MCF 10A (cell line): ENCODE measurements around the gene ACIN1. TPM values are rescaled to one million over a fixed set of nuclear protein-coding genes. Genes with fewer than 3 reads are reported as not detected.
A peak's percentile ranks its signal among the peaks of the same experiment; 100 is the strongest.

Experiments used
- BruUV-seq: library from RNA; stranded (reverse); fragments of 400-500 nt; replicated peaks from 2 replicates; lab custom pipeline; 2021; lab: Mats Ljungman, UMichigan
- CTCF ChIA-PET: fragments of 300-600 bp; sonication (Branson Sonifier 250); formaldehyde crosslinking; extraction: SDS; loops from one replicate; lab custom pipeline; 2021; ENCODE audit warnings: antibody characterized with exemption, inconsistent platforms; lab: Yijun Ruan, JAX
- POLR2A ChIA-PET: fragments of 300-600, 350-650 bp; sonication (Branson Sonifier 250); formaldehyde crosslinking; extraction: SDS; loops from one replicate; lab custom pipeline; 2020; ENCODE audit warnings: antibody characterized with exemption, inconsistent platforms; lab: Yijun Ruan, JAX
- DNase-seq: peaks from one replicate; pipeline ENCODE4 v3.0.0-alpha.2; 2018; ENCODE audit not compliant: unreplicated experiment
- H3K27ac Mint-ChIP-seq: one replicate; pipeline ENCODE4 v1.8.0; 2022; ENCODE audit warnings: mild to moderate bottlenecking, low read depth, mixed read lengths; ENCODE audit not compliant: unreplicated experiment
- H3K27me3 Mint-ChIP-seq: one replicate; pipeline ENCODE4 v1.8.0; 2022; ENCODE audit warnings: mixed read lengths; ENCODE audit not compliant: insufficient read depth, unreplicated experiment
- H3K36me3 Mint-ChIP-seq: one replicate; pipeline ENCODE4 v1.8.0; 2022; ENCODE audit warnings: mild to moderate bottlenecking, moderate library complexity, mixed read lengths; ENCODE audit not compliant: insufficient read depth, unreplicated experiment
- H3K4me1 Mint-ChIP-seq: one replicate; pipeline ENCODE4 v1.8.0; 2022; ENCODE audit warnings: mixed read lengths; ENCODE audit not compliant: insufficient read depth, unreplicated experiment
- H3K4me3 Mint-ChIP-seq: one replicate; pipeline ENCODE4 v1.8.0; 2022; ENCODE audit warnings: mild to moderate bottlenecking, moderate library complexity, mixed read lengths; ENCODE audit not compliant: unreplicated experiment
- H3K9me3 Mint-ChIP-seq: one replicate; pipeline ENCODE4 v1.8.0; 2022; ENCODE audit warnings: mixed read lengths; ENCODE audit not compliant: unreplicated experiment
- CTCF ChIP-seq: fragments of 200-600 bp; IDR thresholded peaks from one replicate; pipeline ENCODE4 v1.8.0; 2022; ENCODE audit warnings: antibody characterized with exemption, mild to moderate bottlenecking; ENCODE audit not compliant: unreplicated experiment
- intact Hi-C: fragments of 100-400 bp; cut with micrococcal nuclease; formaldehyde crosslinking; loops from 2 replicates; pipeline ENCODE4 v1.14.1; 2022
- total RNA-seq: library from RNA; stranded (reverse); gene quantifications from 2 replicates; pipeline ENCODE4 v1.2.3, GENCODE V29; 2022

Gene ACIN1
- total RNA-seq, 1 experiment from 2014 or later: 197 TPM

GRCh38 chr14:23125933-23126524 is 31.1 kb upstream of the ACIN1 start:
- Mint-ChIP-seq H3K27ac (no peak overlapping the region), H3K4me1 (peaks cover 38% of the 10 kb centered on the region), H3K9me3 (no peaks in the 10 kb centered on the region), H3K36me3 (no peaks in the 10 kb centered on the region), H3K4me3 (no peak overlapping the region), H3K27me3 (no peaks in the 10 kb centered on the region)
- intact Hi-C loops: no loop called here
- ChIA-PET CTCF (interaction anchor here (0.7 to 20.7 kb wide), 2 partner anchors 16 to 60 kb away, joined by 3 to 766 read pairs; partner anchors contain the start of gene SLC7A8), POLR2A (interaction anchor here (0.8 to 1.6 kb wide), 4 partner anchors 11 to 61 kb away, joined by 3 to 4 read pairs (median 3); no protein-coding TSS in a partner anchor)
- DNase-seq: no peak
- no TSS peak for BruUV-seq
- TF ChIP-seq CTCF: no peak

- Mint-ChIP-seq H3K27me3 (no peaks in the 10 kb centered on the region), H3K9me3 (no peaks in the 10 kb centered on the region), H3K4me3 (no peak overlapping the region), H3K36me3 (no peaks in the 10 kb centered on the region), H3K27ac (no peak overlapping the region), H3K4me1 (peaks cover 28% of the 10 kb centered on the region)
- POLR2A ChIA-PET: interaction anchor here (0.6 to 3.4 kb wide), 9 partner anchors 11 to 527 kb away, joined by 3 to 30 read pairs (median 3); partner anchors contain the start of gene ABHD4
- BruUV-seq: no TSS peak
- CTCF ChIA-PET: interaction anchor here (0.6 to 20.7 kb wide), 6 partner anchors 23 to 160 kb away, joined by 3 to 766 read pairs (median 3); partner anchors contain the start of gene SLC7A8
- no peak for TF ChIP-seq CTCF
- DNase-seq: no peak
- intact Hi-C loops: no loop called here
Measured at GRCh38 chr14:23125011-23125410, 30.1 kb upstream of the ACIN1 start.

- DNase-seq: no peak
- Mint-ChIP-seq H3K4me3 (no peak overlapping the region), H3K27ac (peak overlapping the region; percentile 13), H3K27me3 (no peaks in the 10 kb centered on the region), H3K36me3 (no peaks in the 10 kb centered on the region), H3K4me1 (peaks cover 22% of the 10 kb centered on the region), H3K9me3 (no peaks in the 10 kb centered on the region)
- no TSS peak for BruUV-seq
- TF ChIP-seq CTCF: no peak
- POLR2A ChIA-PET: interaction anchor here (0.6 to 3.4 kb wide), 6 partner anchors 11 to 230 kb away, joined by 3 to 30 read pairs (median 4); no protein-coding TSS in a partner anchor
- CTCF ChIA-PET: interaction anchor here (0.6 to 20.7 kb wide), 6 partner anchors 23 to 921 kb away, joined by 3 to 766 read pairs (median 19); partner anchors contain the start of gene SLC7A8
- intact Hi-C loops: no loop called here
Measured at GRCh38 chr14:23124337-23124954, 29.5 kb upstream of the ACIN1 start.

- H3K4me3 Mint-ChIP-seq: no peak overlapping the region
- intact Hi-C loops: no loop called here
- peak overlapping the region; percentile 13 for H3K27ac Mint-ChIP-seq
- ChIA-PET POLR2A (interaction anchor here (0.6 to 3.4 kb wide), 11 partner anchors 8 to 183 kb away, joined by 3 to 30 read pairs (median 5); partner anchors contain the start of genes ACIN1, BCL2L2 and C14orf119), CTCF (interaction anchor here (0.6 to 20.7 kb wide), 9 partner anchors 13 to 680 kb away, joined by 3 to 766 read pairs (median 4); partner anchors contain the start of genes BCL2L2 and SLC7A8)
- DNase-seq: peak; percentile 84
- no peaks in the 10 kb centered on the region for H3K9me3 Mint-ChIP-seq
- BruUV-seq: no TSS peak
- TF ChIP-seq CTCF: no peak
- no peaks in the 10 kb centered on the region for H3K36me3 Mint-ChIP-seq
- no peaks in the 10 kb centered on the region for H3K27me3 Mint-ChIP-seq
- peaks cover 21% of the 10 kb centered on the region for H3K4me1 Mint-ChIP-seq
Measured at GRCh38 chr14:23123419-23123818, 28.5 kb upstream of the ACIN1 start.
